Right lobe of liver (tissue), 4 donors: Measurements from ENCODE around the gene SGSM2.

Source experiments
- CTCF ChIP-seq, 4 donors: fragments of 200-600 bp in 3 of 4; fragments of 450-650 bp in 1 of 4; IDR thresholded peaks; one replicate each; pipeline versions ENCODE4 v1.5.1 to v1.8.0; 2016 to 2022; ENCODE audit warnings: antibody characterized with exemption in 4 of 4, mild to moderate bottlenecking in 2 of 4
- POLR2A ChIP-seq: fragments of 450-650 bp; IDR thresholded peaks from one replicate; pipeline ENCODE4 v1.6.1; 2017; ENCODE audit warnings: antibody characterized with exemption, mild to moderate bottlenecking
- donor health status: DM: no; HTN: no; CAD: no.
- donor health status: DM: no; HTN: no; CAD: no.
- donor health status: DM: no; HTN: yes; CAD: no.

- no peak for TF ChIP-seq CTCF (IDR thresholded peaks at IDR 0.05)
- no peak for TF ChIP-seq POLR2A
These were observed 14.0 kb downstream of the SGSM2 start for GRCh38 chr17:2351269-2351668.
